ENCODE results near the gene TBCCD1. TPM values are rescaled to one million over a fixed set of nuclear protein-coding genes. Genes with fewer than 3 reads are reported as not detected.
"Not testable (repeated sequence)": the region's sequence is repeated elsewhere in the genome, so short reads cannot be mapped to it uniquely, and the experiment has no call there.

TBCCD1 gene
- total RNA-seq, 1 donor from 2014 or later: 20.1 TPM

DNA sequence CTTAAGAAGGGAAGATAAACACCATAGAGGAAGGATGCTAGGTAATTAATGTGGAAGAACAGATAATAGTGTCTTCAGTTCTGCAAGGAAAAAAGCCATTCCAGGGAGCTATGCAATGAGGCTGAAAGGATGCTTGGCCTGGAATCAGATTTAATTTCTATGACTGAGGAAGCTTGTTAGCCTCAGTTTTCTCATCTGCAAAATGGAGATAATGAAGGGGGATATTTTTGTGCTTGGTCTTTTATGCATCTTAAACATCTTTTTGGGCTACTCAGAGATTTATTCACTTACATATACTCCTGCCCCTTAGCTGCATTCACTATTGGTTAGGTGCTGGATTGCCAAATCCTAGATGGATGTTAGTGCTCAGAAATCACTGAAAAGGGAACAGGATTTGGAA lies 20.0 kb upstream of the TBCCD1 start:
- Mint-ChIP-seq H3K27ac (ENCODE audit: unreplicated experiment) (no peak overlapping the region), H3K4me3 (no peak overlapping the region), H3K36me3 (ENCODE audit: low read depth) (peaks cover 3% of the 10 kb centered on the region), H3K4me1 (no peaks in the 10 kb centered on the region), H3K9me3 (no peaks in the 10 kb centered on the region), H3K27me3 (ENCODE audit: low read depth) (no peaks in the 10 kb centered on the region)
- TF ChIP-seq, protein P1, sequence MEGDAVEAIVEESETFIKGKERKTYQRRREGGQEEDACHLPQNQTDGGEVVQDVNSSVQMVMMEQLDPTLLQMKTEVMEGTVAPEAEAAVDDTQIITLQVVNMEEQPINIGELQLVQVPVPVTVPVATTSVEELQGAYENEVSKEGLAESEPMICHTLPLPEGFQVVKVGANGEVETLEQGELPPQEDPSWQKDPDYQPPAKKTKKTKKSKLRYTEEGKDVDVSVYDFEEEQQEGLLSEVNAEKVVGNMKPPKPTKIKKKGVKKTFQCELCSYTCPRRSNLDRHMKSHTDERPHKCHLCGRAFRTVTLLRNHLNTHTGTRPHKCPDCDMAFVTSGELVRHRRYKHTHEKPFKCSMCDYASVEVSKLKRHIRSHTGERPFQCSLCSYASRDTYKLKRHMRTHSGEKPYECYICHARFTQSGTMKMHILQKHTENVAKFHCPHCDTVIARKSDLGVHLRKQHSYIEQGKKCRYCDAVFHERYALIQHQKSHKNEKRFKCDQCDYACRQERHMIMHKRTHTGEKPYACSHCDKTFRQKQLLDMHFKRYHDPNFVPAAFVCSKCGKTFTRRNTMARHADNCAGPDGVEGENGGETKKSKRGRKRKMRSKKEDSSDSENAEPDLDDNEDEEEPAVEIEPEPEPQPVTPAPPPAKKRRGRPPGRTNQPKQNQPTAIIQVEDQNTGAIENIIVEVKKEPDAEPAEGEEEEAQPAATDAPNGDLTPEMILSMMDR (conservative IDR thresholded peaks at IDR 0.05): no peak
- no peak for DNase-seq (ENCODE audit: low read depth, low spot score)

DNA sequence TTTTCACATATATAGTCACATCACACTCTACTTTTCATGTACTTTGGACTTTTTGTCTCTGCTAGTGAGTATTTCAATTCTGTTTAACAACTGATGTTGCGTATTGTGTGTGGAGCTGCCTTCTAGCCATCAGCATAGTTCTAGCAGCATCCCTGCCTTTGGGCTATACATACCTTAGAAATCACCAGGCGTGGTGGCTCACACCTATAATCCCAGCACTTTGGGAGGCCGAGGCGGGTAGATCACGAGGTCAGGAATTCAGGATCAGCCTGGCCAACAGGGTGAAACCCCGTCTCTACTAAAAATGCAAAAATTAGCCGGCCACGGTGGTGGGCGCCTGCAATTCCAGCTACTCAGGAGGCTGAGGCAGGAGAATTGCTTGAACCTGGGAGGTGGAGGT lies 19.1 kb upstream of the TBCCD1 start:
- not testable (repeated sequence) for H3K4me1 Mint-ChIP-seq; H3K9me3 Mint-ChIP-seq; H3K4me3 Mint-ChIP-seq; H3K27ac Mint-ChIP-seq (ENCODE audit: unreplicated experiment); DNase-seq (ENCODE audit: low read depth, low spot score); H3K27me3 Mint-ChIP-seq (ENCODE audit: low read depth); H3K36me3 Mint-ChIP-seq (ENCODE audit: low read depth)

DNA sequence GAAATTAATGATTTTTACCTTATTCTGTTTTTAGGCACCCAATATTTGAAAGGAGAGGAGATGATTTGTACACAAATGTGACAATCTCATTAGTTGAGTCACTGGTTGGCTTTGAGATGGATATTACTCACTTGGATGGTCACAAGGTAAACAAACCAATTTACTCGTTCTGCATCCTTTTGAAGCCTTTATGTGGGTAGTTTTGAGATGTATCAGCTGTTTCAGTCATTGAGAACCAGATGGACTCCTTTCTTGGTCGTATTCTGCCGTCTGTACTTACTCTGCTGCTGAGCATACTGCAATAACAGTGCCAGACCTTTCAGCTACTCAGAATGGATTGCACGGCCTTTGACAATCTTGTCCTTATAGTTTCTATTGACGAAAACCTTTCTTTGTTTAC lies 16.7 kb upstream of the TBCCD1 start:
- no peaks in the 10 kb centered on the region for H3K4me1 Mint-ChIP-seq
- no peaks in the 10 kb centered on the region for H3K9me3 Mint-ChIP-seq
- no peak overlapping the region for H3K4me3 Mint-ChIP-seq
- TF ChIP-seq, protein P1 (conservative IDR thresholded peaks at IDR 0.05): no peak
- peaks cover 5% of the 10 kb centered on the region for H3K36me3 Mint-ChIP-seq (ENCODE audit: low read depth)
- no peaks in the 10 kb centered on the region for H3K27me3 Mint-ChIP-seq (ENCODE audit: low read depth)
- no peak overlapping the region for H3K27ac Mint-ChIP-seq (ENCODE audit: unreplicated experiment)
- DNase-seq (ENCODE audit: low read depth, low spot score): no peak

DNA sequence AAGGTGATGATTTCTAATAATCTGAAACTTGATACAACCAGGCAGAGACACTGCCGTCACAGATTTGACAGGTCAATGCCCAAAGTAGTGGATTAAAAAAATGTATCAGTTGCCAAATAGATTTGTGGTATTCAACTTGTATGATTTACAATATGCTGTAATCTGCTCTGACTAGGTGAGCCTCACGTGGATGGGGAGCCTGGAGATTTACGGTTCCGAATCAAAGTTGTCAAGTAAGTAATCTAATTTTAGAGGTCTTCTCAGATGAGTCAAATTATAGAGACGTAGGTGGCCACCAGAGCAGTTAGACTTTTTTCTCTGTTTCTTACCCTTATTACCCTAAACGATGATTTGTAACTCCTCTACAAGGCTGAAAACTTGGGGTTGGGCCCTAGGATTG lies 15.4 kb upstream of the TBCCD1 start:
- TF ChIP-seq, protein P1 (conservative IDR thresholded peaks at IDR 0.05): no peak
- peaks cover 5% of the 10 kb centered on the region for H3K36me3 Mint-ChIP-seq (ENCODE audit: low read depth)
- no peak overlapping the region for H3K4me3 Mint-ChIP-seq
- no peaks in the 10 kb centered on the region for H3K9me3 Mint-ChIP-seq
- H3K27me3 Mint-ChIP-seq (ENCODE audit: low read depth): no peaks in the 10 kb centered on the region
- no peak overlapping the region for H3K27ac Mint-ChIP-seq (ENCODE audit: unreplicated experiment)
- no peak for DNase-seq (ENCODE audit: low read depth, low spot score)
- H3K4me1 Mint-ChIP-seq: no peaks in the 10 kb centered on the region

DNA sequence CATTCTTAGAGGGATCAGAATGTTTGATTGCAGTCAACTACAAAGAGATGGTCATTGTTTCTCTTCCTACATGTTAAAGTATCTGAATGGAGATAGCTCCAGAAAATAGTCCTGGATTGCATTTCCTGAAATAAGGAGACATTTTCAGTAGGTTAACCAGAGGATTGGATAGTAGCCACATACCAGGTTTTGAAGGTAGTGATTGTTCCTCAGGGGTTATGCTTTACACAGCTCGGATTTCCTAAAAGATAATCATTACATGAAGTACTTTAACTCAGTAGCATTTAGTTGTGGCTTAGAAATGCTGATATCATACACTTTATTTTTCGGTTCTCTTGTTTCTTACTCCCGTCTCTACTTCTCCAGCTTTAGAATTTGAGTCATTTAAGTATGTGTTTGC lies 13.6 kb upstream of the TBCCD1 start:
- Mint-ChIP-seq H3K9me3 (no peaks in the 10 kb centered on the region), H3K36me3 (ENCODE audit: low read depth) (peaks cover 5% of the 10 kb centered on the region), H3K27me3 (ENCODE audit: low read depth) (no peaks in the 10 kb centered on the region), H3K4me1 (no peaks in the 10 kb centered on the region), H3K4me3 (no peak overlapping the region), H3K27ac (ENCODE audit: unreplicated experiment) (no peak overlapping the region)
- TF ChIP-seq, protein P1 (conservative IDR thresholded peaks at IDR 0.05): no peak
- DNase-seq (ENCODE audit: low read depth, low spot score): no peak

DNA sequence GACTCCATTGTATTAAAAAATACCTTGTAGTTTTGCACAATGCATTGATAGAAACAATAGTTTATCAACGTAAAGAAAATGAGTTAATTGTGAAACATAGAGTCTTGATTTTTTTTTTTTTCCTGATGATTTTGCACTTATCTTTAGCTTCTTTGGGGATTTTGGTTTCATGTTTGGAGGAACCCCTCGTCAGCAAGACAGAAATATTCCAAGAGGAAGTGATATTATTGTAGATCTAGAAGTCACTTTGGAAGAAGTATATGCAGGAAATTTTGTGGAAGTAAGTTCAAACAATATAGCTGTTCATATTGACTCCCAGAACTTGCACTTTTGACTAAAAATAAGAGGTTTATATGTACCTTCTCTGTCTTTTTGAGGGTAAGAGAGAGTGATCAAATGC lies 10.4 kb upstream of the TBCCD1 start:
- H3K27me3 Mint-ChIP-seq (ENCODE audit: low read depth): no peaks in the 10 kb centered on the region
- H3K27ac Mint-ChIP-seq (ENCODE audit: unreplicated experiment): no peak overlapping the region
- no peak for DNase-seq (ENCODE audit: low read depth, low spot score)
- H3K4me3 Mint-ChIP-seq: no peak overlapping the region
- TF ChIP-seq, protein P1 (conservative IDR thresholded peaks at IDR 0.05): no peak
- H3K4me1 Mint-ChIP-seq: no peaks in the 10 kb centered on the region
- peaks cover 2% of the 10 kb centered on the region for H3K36me3 Mint-ChIP-seq (ENCODE audit: low read depth)
- H3K9me3 Mint-ChIP-seq: no peaks in the 10 kb centered on the region
